A549 treated with CORT108297 at 1 μM for 4 hours (cell line): ENCODE measurements around the gene ESR2. TPM values are rescaled to one million over a fixed set of nuclear protein-coding genes. Genes with fewer than 3 reads are reported as not detected.

Experiments used
- total RNA-seq: library from RNA; stranded (reverse); fragments of 200-300 nt; extraction: Qiagen RNA extraction; gene quantifications from 5 replicates; pipeline ENCODE4 v1.2.3, GENCODE V29; 2022

ESR2 gene
- 0.01 to 0.08 TPM (median 0.07 TPM) in 5 replicates for total RNA-seq

DNA sequence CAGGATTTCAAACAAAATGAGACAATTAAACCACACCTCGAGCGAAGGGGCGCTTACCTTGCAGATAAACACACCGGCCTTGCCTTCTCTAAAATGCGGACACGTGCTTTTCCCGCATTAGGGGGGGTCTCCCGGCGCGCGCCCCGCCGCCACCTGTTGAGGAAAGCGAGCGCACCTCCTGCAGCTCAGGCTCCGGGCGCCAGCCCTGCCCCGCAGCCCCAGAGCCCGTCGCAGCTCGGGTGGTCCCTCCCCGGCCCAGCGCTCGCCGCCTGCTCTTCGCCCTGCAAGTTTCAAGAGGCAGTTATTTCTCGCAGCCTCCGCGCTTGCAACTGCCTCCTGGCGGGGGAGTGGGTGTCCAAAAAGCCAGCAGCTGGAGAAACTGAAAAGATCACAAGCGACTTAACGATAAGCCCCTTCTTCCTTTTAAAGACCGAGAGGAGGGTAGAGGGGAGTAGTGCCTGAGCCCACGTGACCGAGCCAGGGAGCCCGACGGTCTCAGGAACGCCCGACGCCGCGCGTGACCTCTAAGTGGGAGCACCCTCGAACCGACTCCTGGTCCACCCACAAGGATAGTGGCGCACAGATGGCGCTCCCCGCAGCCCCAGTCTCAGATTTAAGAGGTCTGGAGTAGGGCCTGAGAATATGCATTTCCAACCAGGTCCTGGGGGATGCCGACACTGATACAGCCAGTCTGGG is at the start of gene ESR2:
Gene ESR2, minus strand, starts transcription at position 396 of the 696 bp plus-strand sequence. CDS start 11,386 bp downstream, outside the sequence.

Other genes starting within 250 kb of the ESR2 start
- gene MTHFD1, start 94.0 kb upstream of the ESR2 start, total RNA-seq, result 105 to 121 TPM (median 109 TPM) in 5 replicates
- 0.29 to 0.41 TPM (median 0.40 TPM) in 5 replicates for gene AKAP5, start 171.1 kb upstream of the ESR2 start, total RNA-seq
- gene ZBTB25, start 209.5 kb upstream of the ESR2 start, total RNA-seq, result 3.6 to 6.6 TPM (median 5.4 TPM) in 5 replicates
- gene ZBTB1, start 210.4 kb upstream of the ESR2 start, total RNA-seq, result 19.6 to 25.2 TPM (median 22.9 TPM) in 5 replicates
- 35.4 to 47.9 TPM (median 41.5 TPM) in 5 replicates for gene HSPA2, start 246.4 kb upstream of the ESR2 start, total RNA-seq